NCI-H345 (cell line): Measurements from ENCODE around the gene TMEM205.
A peak's percentile ranks its signal among the peaks of the same experiment; 100 is the strongest.
"Not testable (repeated sequence)": the region's sequence is repeated elsewhere in the genome, so short reads cannot be mapped to it uniquely, and the experiment has no call there.

Source experiments
- DNase-seq: peaks from one replicate; lab custom pipeline; 2025; lab: John Stamatoyannopoulos, UW

TMEM205 gene

GRCh38 chr19:11373166-11373884 lies 27.3 kb upstream of the TMEM205 start:
- peak; percentile 63 for DNase-seq

GRCh38 chr19:11370744-11371143 lies 24.7 kb upstream of the TMEM205 start:
- no peak for DNase-seq

- DNase-seq = no peak
Observed at GRCh38 chr19:11367528-11367927, 21.5 kb upstream of the TMEM205 start.

- DNase-seq = no peak
Observed at GRCh38 chr19:11365557-11366117, 19.6 kb upstream of the TMEM205 start.

- DNase-seq = no peak
Observed at GRCh38 chr19:11364935-11365334, 18.9 kb upstream of the TMEM205 start.

- no peak for DNase-seq
Observed at GRCh38 chr19:11364296-11364904, 18.3 kb upstream of the TMEM205 start.

GRCh38 chr19:11363881-11364280 lies 17.8 kb upstream of the TMEM205 start:
- no peak for DNase-seq

GRCh38 chr19:11361771-11362731 lies 16.0 kb upstream of the TMEM205 start:
- DNase-seq = no peak

- DNase-seq = no peak
Observed at GRCh38 chr19:11361037-11361770, 15.1 kb upstream of the TMEM205 start.

- no peak for DNase-seq
Observed at GRCh38 chr19:11359421-11359820, 13.4 kb upstream of the TMEM205 start.

- DNase-seq = no peak
Observed at GRCh38 chr19:11356676-11357550, 10.8 kb upstream of the TMEM205 start.

GRCh38 chr19:11356074-11356397 lies 10.0 kb upstream of the TMEM205 start:
- DNase-seq = no peak

- DNase-seq = peak; percentile 54
Observed at GRCh38 chr19:11355160-11356073, 9.3 kb upstream of the TMEM205 start, which contains the start of gene PLPPR2. TSS of gene PLPPR2 (plus strand) at chr19:11355432. CDS start at chr19:11357674, 2,242 bp downstream.

- DNase-seq = not testable (repeated sequence)
Observed at GRCh38 chr19:11354102-11354501, 8.0 kb upstream of the TMEM205 start.

- DNase-seq = no peak
Observed at GRCh38 chr19:11349171-11349570, 3.1 kb upstream of the TMEM205 start.

- DNase-seq = no peak
Observed at GRCh38 chr19:11347546-11348039, 1.5 kb upstream of the TMEM205 start.

- DNase-seq = no peak
Observed at GRCh38 chr19:11345122-11345803, 805 bp downstream of the TMEM205 start.

GRCh38 chr19:11342429-11342828 lies 3.6 kb downstream of the TMEM205 start:
- no peak for DNase-seq

GRCh38 chr19:11340099-11340467 lies 6.0 kb downstream of the TMEM205 start:
- not testable (repeated sequence) for DNase-seq
